Keratinocyte (primary cell): ENCODE data around the gene HOXA1. TPM values are rescaled to one million over a fixed set of nuclear protein-coding genes. Genes with fewer than 3 reads are reported as not detected.

Source experiments
- DNase-seq: peaks from one replicate; pipeline ENCODE4 v3.0.0-alpha.2; 2011; ENCODE audit warnings: low read depth, missing footprints, low spot score
- FAIRE-seq: peaks from 2 replicates; lab custom pipeline; 2011; peaks lifted over from hg19 to GRCh38; lab: Jason Lieb, UNC
- H2AFZ ChIP-seq: 2 replicates; pipeline ENCODE4 v1.6.0; 2012; ENCODE audit warnings: low read length, control low read depth, inconsistent platforms; ENCODE audit not compliant: control insufficient read depth
- H3K27ac ChIP-seq: 2 replicates; pipeline ENCODE4 v1.5.1; 2011; ENCODE audit warnings: low read length; ENCODE audit not compliant: control insufficient read depth, insufficient read depth
- H3K27me3 ChIP-seq: 3 replicates; pipeline ENCODE4 v1.6.0; 2011; ENCODE audit warnings: low read length; ENCODE audit not compliant: control insufficient read depth, insufficient read depth; ENCODE audit errors: extremely low read depth
- H3K36me3 ChIP-seq, 2 experiments: 2 replicates in 1 of 2; 3 replicates in 1 of 2; pipeline ENCODE4 v1.5.1; 2011; ENCODE audit warnings: low read length in 2 of 2, mild to moderate bottlenecking in 1 of 2; ENCODE audit not compliant: control insufficient read depth in 2 of 2, insufficient read depth in 2 of 2; ENCODE audit errors: extremely low read depth in 1 of 2
- H3K4me1 ChIP-seq: 3 replicates; pipeline ENCODE4 v1.5.1; 2011; ENCODE audit warnings: low read length; ENCODE audit not compliant: control insufficient read depth, insufficient read depth; ENCODE audit errors: extremely low read depth
- H3K4me2 ChIP-seq: 3 replicates; pipeline ENCODE4 v1.6.0; 2011; ENCODE audit warnings: low read depth, low read length; ENCODE audit not compliant: control insufficient read depth, insufficient read depth; ENCODE audit errors: extremely low read depth
- H3K4me3 ChIP-seq, 3 experiments: fragments of 200-600 bp in 1 of 3; sonication (generic) in 1 of 3; 2 replicates in 2 of 3; 3 replicates in 1 of 3; pipeline ENCODE4 v1.5.1; 2011 to 2016; ENCODE audit warnings: low read length in 3 of 3, mild to moderate bottlenecking in 3 of 3, control low read depth in 2 of 3, inconsistent platforms in 1 of 3, low read depth in 1 of 3, mixed read lengths in 1 of 3, mixed run types in 1 of 3, moderate library complexity in 1 of 3; ENCODE audit not compliant: control insufficient read depth in 2 of 3, insufficient read depth in 2 of 3; ENCODE audit errors: extremely low read depth in 1 of 3
- H3K79me2 ChIP-seq: 2 replicates; pipeline ENCODE4 v1.6.0; 2012; ENCODE audit warnings: low read length; ENCODE audit not compliant: control insufficient read depth, insufficient read depth
- H3K9ac ChIP-seq: 3 replicates; pipeline ENCODE4 v1.6.0; 2011; ENCODE audit warnings: low read length; ENCODE audit not compliant: control insufficient read depth, insufficient read depth; ENCODE audit errors: extremely low read depth
- H3K9me1 ChIP-seq: 3 replicates; pipeline ENCODE4 v1.6.0; 2011; ENCODE audit warnings: low read length; ENCODE audit not compliant: control insufficient read depth, insufficient read depth; ENCODE audit errors: extremely low read depth
- H3K9me3 ChIP-seq: 2 replicates; pipeline ENCODE4 v1.5.1; 2012; ENCODE audit warnings: low read depth, low read length; ENCODE audit not compliant: control insufficient read depth
- H4K20me1 ChIP-seq: 3 replicates; pipeline ENCODE4 v1.6.0; 2011; ENCODE audit warnings: low read length; ENCODE audit not compliant: control insufficient read depth, insufficient read depth; ENCODE audit errors: extremely low read depth
- CTCF ChIP-seq, 3 experiments: IDR thresholded peaks in 1 of 3; conservative IDR thresholded peaks in 1 of 3; optimal IDR thresholded peaks in 1 of 3; 2 replicates in 2 of 3; 3 replicates in 1 of 3; pipeline versions ENCODE3 to v1.5.1; 2011; ENCODE audit warnings: low read length in 3 of 3, mild to moderate bottlenecking in 3 of 3, moderate library complexity in 2 of 3, control low read depth in 1 of 3, inconsistent platforms in 1 of 3; ENCODE audit not compliant: insufficient read depth in 2 of 3; ENCODE audit errors: extremely low read depth in 1 of 3
- EZH2 ChIP-seq: IDR thresholded peaks from one replicate; pipeline ENCODE4 v1.6.1; 2012; ENCODE audit warnings: inconsistent platforms, mild to moderate bottlenecking, low read length, moderate library complexity
- dilution Hi-C: fragments of 300-500 bp; cut with MboI; formaldehyde crosslinking; loops from one replicate; pipeline ENCODE4 v1.7.0; 2020; ENCODE audit warnings: low sequenced_read_pairs; ENCODE audit not compliant: extremely low pct_ligation_motif_present
- polyA plus RNA-seq, 5 experiments: library from polyadenylated mRNA; depleted of rRNA in 3 of 5; stranded (reverse) in 3 of 5; stranded (forward) in 1 of 5; unstranded in 1 of 5; fragments of >200 nt; gene quantifications; 1 replicate in 1 of 5; 2 replicates in 3 of 5; 3 replicates in 1 of 5; pipeline versions ENCODE4 v1.2.1 to v1.2.3, GENCODE V29; 2011 to 2012; ENCODE audit warnings: missing spikeins in 2 of 5, low read depth in 1 of 5, low replicate concordance in 1 of 5

The HOXA1 gene
- polyA plus RNA-seq, 1 donor (not counting 4 experiments of a cell fraction or from before 2014, with no cell fraction given) = 11.9 TPM

GRCh38 chr7:27079234-27079975 lies 16.4 kb downstream of the HOXA1 start:
- DNase-seq = no peak
- Histone ChIP-seq H3K9ac (no peak overlapping the region), H3K9me1 (no peaks in the 10 kb centered on the region), H3K27me3 (no peaks in the 10 kb centered on the region), H3K36me3 (no peaks in the 10 kb centered on the region), H3K4me2 (no peak overlapping the region), H2AFZ (no peak overlapping the region), H3K4me1 (peaks cover 41% of the 10 kb centered on the region), H4K20me1 (no peaks in the 10 kb centered on the region), H3K27ac (no peak overlapping the region), H3K4me3 (no peak overlapping the region), H3K79me2 (no peaks in the 10 kb centered on the region), H3K9me3 (no peaks in the 10 kb centered on the region)
- dilution Hi-C loops = loop anchor here (25.0 kb wide), 1 partner anchor 217 kb away; the partner anchor contains the start of gene SKAP2
- no peak for TF ChIP-seq CTCF (optimal IDR thresholded peaks at IDR 0.05 in 1 of 3, IDR thresholded peaks at IDR 0.05 in 1 of 3, conservative IDR thresholded peaks at IDR 0.05 in 1 of 3; ENCODE audit: extremely low read depth in 1 of 3, insufficient read depth in 2 of 3, low read length in 3 of 3)
- no peak for TF ChIP-seq EZH2
- FAIRE-seq = no peak

GRCh38 chr7:27078616-27079233 lies 17.1 kb downstream of the HOXA1 start:
- dilution Hi-C loops = loop anchor here (25.0 kb wide), 1 partner anchor 216 kb away; the partner anchor contains the start of gene SKAP2
- Histone ChIP-seq H3K4me3 (no peak overlapping the region), H3K79me2 (no peaks in the 10 kb centered on the region), H3K27me3 (no peaks in the 10 kb centered on the region), H3K36me3 (no peaks in the 10 kb centered on the region), H3K4me1 (peaks cover 41% of the 10 kb centered on the region), H2AFZ (no peak overlapping the region), H3K9ac (no peak overlapping the region), H3K27ac (no peak overlapping the region), H4K20me1 (no peaks in the 10 kb centered on the region), H3K4me2 (no peak overlapping the region), H3K9me1 (no peaks in the 10 kb centered on the region), H3K9me3 (no peaks in the 10 kb centered on the region)
- TF ChIP-seq CTCF (optimal IDR thresholded peaks at IDR 0.05 in 1 of 3, IDR thresholded peaks at IDR 0.05 in 1 of 3, conservative IDR thresholded peaks at IDR 0.05 in 1 of 3; ENCODE audit: extremely low read depth in 1 of 3, insufficient read depth in 2 of 3, low read length in 3 of 3) (no peak), EZH2 (no peak)
- DNase-seq (no peak), FAIRE-seq (no peak)
